Subcutaneous adipose tissue (tissue), 4 donors: ENCODE measurements around the gene LMOD1. TPM values are rescaled to one million over a fixed set of nuclear protein-coding genes. Genes with fewer than 3 reads are reported as not detected.

ENCODE experiments used
- small RNA-seq: library from RNA; depleted of rRNA; stranded (forward); fragments of <200 nt; gene quantifications from one replicate; pipeline ENCODE3, GENCODE V24; 2016
- total RNA-seq, 4 donors: library from RNA; depleted of rRNA; stranded (reverse); fragments of >200 nt; gene quantifications; one replicate each; pipeline ENCODE4 v1.1.0, GENCODE V29; 2016
- TF ChIP-seq, protein P1 (sequence below): fragments of 450-650 bp; IDR thresholded peaks from one replicate; pipeline ENCODE4 v1.5.1; 2016; ENCODE audit warnings: low read depth, mild to moderate bottlenecking, control low read depth, antibody characterized with exemption, moderate library complexity

LMOD1 gene
- total RNA-seq, 4 donors from 2014 or later: 38.8 to 168 (median 74.3) TPM

DNA sequence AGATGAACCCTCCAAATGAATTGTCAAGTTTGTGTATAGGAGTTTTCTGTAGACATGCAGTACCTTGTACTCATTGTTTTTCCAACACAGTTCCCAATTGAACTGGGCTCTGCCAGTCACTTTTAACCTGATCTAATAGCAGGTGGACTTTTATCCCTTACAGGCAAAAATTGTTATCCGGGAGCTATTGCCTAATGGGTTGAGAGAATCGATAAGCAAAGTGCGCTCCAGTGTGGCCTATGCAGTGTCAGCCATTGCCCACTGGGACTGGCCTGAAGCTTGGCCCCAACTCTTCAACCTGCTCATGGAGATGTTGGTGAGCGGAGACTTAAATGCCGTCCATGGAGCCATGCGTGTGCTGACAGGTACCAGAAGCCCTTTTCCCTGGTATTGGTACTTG lies 98.1 kb downstream of the LMOD1 start:
- TF ChIP-seq, protein P1, sequence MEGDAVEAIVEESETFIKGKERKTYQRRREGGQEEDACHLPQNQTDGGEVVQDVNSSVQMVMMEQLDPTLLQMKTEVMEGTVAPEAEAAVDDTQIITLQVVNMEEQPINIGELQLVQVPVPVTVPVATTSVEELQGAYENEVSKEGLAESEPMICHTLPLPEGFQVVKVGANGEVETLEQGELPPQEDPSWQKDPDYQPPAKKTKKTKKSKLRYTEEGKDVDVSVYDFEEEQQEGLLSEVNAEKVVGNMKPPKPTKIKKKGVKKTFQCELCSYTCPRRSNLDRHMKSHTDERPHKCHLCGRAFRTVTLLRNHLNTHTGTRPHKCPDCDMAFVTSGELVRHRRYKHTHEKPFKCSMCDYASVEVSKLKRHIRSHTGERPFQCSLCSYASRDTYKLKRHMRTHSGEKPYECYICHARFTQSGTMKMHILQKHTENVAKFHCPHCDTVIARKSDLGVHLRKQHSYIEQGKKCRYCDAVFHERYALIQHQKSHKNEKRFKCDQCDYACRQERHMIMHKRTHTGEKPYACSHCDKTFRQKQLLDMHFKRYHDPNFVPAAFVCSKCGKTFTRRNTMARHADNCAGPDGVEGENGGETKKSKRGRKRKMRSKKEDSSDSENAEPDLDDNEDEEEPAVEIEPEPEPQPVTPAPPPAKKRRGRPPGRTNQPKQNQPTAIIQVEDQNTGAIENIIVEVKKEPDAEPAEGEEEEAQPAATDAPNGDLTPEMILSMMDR: no peak

DNA sequence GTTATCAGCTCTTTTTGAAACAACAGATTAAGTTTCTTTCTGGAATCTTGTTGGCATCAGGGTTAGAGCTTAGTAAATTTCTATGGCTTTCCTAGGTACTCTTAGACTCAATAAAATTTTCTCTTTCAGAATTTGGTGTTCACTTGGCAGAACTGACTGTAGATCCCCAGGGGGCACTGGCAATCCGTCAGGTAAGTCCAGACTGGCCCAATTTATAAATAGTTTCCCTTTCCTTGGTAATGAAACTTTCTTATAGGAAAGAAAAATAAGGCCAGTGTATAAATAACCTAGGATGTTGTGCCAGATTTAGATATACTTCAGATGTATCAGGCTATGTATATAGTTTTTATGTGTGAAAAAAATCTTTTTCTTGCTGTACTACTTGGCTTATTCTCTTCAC lies 99.2 kb downstream of the LMOD1 start:
- TF ChIP-seq, protein P1: no peak

Small RNA genes lying within 50 kb of the gene (small RNA-seq; reads per million reads assigned to genes)
- gene MIR6739 (not detected), gene RF00156 (not detected)

Other genes with a start within 250 kb of the LMOD1 start
- 10 to 100 TPM; 14.6 to 24.1 (median 19.8) TPM for gene IPO9, start 117.4 kb downstream of the LMOD1 start, total RNA-seq
- 10 to 100 TPM; 13.9 to 29.7 (median 15.9) TPM for gene SHISA4, start 57.6 kb downstream of the LMOD1 start, total RNA-seq
- 10 to 100 TPM; 24.6 to 67.5 (median 26.2) TPM for gene TIMM17A, start 9.0 kb upstream of the LMOD1 start, total RNA-seq
- gene RNPEP, start 36.1 kb upstream of the LMOD1 start, total RNA-seq: 10 to 100 TPM; 38.5 to 68.8 (median 47.7) TPM
- under 1 TPM in 3 of 4 donors, not detected in 1; 0.17 to 0.44 (median 0.38) TPM for gene ELF3, start 64.0 kb upstream of the LMOD1 start, total RNA-seq
- gene GPR37L1, start 176.4 kb upstream of the LMOD1 start, total RNA-seq: under 1 TPM in 1 of 4 donors, not detected in 3; 0.16 TPM
- gene ARL8A, start 198.2 kb upstream of the LMOD1 start, total RNA-seq: 10 to 100 TPM; 28.5 to 52.0 (median 38.4) TPM
- 10 to 100 TPM in 1 of 4 donors, 1 to 10 TPM in 2, not detected in 1; 1.8 to 21.8 (median 2.6) TPM for gene PTPN7, start 214.1 kb upstream of the LMOD1 start, total RNA-seq
- not detected for gene LGR6, start 247.3 kb upstream of the LMOD1 start, total RNA-seq